ENCODE results near the gene ZNF516. TPM values are rescaled to one million over a fixed set of nuclear protein-coding genes. Genes with fewer than 3 reads are reported as not detected.

The ZNF516 gene
- polyA plus RNA-seq, 10 donors = 31.1 to 52.7 (median 39.9) TPM

DNA sequence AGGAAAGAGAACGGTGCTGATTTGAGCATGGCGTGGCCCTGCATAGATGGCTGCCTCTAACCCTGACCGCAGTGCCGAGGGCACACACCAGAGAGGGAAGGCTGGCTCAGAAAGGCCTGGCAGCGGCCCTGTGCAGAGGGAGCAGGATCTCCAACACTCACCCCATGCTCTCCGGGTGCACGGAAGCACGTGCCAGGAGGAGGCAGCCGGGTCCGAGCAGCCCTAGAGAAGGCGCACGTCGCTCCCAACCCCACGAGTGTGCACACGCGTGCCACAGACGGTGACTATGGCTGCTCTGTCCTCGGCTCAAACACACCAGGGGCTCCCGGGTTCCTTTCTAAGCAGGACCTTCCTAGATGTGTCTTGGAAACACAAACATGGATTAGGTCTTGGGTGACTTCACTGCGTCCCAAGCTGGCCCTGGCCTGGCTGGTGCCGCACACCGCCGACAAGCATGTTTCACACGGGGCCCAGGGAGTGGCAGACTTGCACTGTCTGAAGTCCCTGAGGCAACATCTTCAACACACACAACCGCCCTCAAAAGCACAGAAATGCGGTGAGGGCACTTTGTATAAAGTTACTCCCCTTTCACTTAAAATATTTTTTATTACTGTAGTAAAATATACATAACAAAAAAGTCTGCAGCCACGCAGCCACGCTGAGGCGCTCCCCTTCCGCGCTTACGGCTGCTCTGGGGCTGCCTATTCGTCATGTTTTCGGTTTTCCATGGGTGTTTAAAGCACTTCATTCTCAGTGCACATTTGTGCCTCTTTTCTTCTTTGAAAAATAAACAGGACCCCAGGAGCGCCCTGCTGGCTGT, 110.0 kb downstream of the ZNF516 start:
- no peak for DNase-seq

DNA sequence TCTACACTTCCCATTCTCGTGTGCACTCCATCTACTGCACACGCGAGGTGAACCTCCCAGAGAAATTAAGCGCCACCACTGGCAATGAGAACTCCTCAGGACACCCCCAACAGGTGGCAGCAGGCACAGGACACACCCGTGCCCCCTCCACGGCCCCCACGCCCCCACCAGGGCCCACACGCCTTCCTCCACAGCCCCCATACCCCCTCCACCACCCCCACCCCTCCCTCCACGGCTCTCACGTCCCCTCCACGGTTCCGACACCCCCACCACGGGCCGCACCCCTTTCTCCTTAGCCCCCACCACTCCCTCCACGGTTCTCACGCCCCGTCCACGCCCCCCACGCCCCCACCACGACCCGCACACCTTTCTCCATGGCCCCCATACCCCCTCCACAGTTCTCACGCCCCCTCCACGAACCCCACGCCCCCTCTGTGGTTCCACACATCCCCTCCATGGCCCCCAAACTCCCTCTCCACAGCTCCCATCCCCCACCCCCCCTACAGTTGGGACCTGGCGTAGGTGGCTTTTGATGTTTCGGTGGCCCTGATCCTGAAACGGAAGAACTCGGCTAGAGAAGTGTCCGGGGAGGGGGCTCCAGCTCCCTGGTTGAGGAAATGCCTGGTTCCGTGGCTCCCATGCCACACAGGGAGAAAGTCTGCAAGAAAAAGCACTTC, 110.8 kb downstream of the ZNF516 start:
- DNase-seq = no peak

GRCh38 chr18:76383636-76384035, 111.4 kb downstream of the ZNF516 start:
- DNase-seq = no peak

DNA sequence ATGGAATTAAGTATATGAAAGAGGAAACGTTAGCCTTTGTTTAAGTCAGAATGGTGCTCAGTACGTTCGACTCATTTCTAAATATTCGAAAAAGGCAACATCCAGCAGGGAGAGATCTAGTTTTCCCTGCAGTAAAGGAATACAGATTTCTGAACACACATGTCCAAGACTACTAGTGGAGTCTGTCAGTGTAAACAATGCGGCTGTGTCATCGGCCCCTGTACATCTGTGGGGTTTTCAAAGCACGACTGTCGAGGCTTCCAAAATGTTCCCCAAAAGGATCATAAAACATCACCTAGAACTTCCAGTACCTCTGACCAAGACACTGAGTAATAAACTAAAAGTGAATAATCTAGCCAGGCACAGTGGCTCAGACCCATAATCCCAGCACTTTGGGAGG, 112.8 kb downstream of the ZNF516 start:
- peak in 1 of 3 donors; percentile 65 for DNase-seq

DNA sequence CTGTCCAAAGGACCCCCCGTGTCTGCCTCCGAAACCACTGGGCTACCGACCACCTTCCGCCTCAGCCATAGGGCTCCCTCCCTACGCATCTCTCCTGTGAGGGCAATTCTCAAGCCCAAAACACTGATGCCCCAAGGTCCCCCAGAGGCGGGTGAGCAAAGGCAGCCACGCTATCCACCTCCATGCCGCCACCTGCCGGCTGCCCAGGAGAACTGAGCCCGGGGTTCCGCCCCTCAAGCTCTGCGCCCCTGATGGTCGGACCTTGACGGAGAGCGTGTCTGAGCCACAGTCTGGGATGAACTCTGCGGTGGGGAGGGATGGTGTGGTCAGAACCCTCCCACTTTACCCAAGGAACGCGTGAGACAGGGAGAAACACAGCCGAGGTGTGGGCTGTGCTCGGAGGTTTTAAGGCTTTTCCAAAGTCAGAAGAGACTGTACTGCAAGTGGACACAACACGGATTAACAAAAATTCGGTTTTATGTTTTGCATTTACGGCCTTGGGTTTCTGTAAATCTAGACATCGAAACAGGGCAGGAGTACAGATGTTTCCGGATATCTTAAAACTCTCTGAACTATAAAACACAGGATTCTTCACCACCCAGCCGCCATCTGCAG, 114.1 kb downstream of the ZNF516 start:
- DNase-seq = no peak

DNA sequence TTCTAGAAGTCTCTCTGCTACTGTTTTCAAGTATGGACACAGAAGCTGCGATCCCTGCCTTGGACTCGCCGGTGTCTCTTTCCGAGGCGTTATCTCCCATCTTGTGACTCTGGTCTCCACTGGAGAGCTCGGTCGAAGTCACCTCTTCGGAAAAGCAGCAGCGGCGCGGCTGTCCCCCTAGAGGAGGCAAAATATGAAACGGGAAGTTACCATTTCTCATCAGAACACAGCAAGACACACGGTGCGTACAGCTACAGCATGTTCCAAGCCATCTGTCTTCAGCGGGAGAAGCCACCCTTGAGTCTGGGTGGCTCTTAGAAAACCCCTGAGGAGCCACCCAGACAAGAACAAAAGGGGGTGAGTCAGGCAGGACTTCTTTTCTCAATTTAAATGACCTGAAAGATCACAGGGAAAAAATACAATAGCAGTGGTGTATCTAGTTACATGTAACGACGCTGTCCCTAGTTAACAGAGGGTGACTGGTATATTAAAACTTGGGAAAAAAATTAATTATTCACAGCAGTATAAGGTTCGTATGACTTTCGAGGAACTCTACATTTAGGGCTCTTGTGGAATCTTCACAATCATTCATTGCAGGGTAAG, 114.8 kb downstream of the ZNF516 start:
- no peak for DNase-seq

DNA sequence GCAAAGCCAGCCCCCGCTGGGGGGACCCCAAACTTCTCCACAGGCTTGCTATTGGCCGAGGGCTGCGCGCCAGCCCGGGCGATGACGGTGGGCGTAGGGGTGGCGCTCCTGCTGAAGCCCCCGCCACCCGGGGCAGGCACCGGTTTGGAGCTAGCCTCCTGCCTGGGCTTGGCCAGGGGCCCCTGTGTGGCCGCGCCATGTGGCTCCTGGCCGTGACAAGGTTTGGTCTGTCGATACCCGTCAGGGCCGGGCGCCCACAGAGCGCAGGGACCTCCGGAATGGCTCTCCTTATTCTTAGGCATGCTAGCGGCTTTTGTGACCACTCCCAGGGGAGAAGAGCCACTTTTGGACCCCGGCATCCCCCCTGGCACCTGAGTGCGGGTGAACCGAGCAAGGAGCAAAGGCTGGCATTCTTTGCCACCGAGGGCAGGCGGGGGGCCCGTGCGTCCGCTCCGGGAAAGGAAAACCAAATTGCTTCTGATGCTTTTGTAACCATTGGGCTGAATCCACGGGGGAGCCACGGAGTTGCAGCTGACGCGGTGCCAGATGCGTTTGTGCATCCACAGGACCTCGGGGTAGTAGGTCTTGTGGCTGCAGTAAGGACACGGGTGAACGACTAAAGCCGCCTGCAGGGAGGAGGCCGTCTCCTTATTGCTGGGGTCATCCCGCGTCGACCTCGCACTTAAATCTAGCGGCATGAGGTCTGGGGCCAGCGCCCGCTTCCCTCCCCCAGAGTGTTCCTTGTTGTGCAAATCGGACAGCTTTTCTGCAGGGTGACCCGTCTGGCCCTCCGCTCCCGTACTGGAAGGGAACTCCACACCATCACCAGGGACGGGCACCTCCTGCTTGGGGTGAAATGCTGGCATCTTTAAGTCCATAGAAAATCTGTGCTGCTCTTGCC, 115.6 kb downstream of the ZNF516 start:
- no peak for DNase-seq

DNA sequence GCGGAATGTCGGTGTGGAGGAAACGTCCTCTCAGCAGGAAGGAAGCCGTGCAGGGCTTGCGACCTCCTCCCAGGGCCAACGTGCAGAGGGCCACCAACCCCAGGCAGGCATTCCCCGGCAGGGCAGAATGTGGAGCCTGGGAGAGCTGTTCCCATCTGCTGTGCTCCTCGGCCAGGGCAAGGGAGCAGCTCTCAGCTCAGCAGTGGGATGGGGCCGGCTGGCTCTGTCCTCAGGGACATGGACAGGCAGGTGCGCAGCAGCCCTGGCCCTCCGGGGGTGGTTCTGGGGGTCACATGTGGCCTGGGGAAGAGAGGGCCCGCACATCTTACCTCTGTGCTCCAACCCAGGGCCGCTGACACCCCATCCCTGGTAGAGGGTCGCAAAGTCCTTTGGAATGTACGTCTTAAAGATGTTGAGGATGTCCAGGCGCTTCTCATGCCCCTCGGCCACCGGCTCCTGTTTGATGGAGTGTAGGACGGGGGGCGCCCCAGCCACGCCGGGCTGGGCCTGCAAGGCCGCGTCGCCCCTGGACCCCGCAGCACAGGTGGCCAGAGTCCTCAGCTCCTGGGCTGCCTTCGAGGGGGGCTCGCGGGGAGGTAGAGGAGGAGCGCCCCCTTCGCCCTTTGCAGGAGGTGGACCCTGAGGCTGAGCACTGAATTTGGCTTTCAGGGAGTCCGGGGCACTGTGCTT, 116.4 kb downstream of the ZNF516 start:
- no peak for DNase-seq

GRCh38 chr18:76377359-76377756, 117.7 kb downstream of the ZNF516 start:
- no peak for DNase-seq

GRCh38 chr18:76376668-76377358, 118.2 kb downstream of the ZNF516 start:
- no peak for DNase-seq

GRCh38 chr18:76376225-76376624, 118.8 kb downstream of the ZNF516 start:
- DNase-seq = no peak

DNA sequence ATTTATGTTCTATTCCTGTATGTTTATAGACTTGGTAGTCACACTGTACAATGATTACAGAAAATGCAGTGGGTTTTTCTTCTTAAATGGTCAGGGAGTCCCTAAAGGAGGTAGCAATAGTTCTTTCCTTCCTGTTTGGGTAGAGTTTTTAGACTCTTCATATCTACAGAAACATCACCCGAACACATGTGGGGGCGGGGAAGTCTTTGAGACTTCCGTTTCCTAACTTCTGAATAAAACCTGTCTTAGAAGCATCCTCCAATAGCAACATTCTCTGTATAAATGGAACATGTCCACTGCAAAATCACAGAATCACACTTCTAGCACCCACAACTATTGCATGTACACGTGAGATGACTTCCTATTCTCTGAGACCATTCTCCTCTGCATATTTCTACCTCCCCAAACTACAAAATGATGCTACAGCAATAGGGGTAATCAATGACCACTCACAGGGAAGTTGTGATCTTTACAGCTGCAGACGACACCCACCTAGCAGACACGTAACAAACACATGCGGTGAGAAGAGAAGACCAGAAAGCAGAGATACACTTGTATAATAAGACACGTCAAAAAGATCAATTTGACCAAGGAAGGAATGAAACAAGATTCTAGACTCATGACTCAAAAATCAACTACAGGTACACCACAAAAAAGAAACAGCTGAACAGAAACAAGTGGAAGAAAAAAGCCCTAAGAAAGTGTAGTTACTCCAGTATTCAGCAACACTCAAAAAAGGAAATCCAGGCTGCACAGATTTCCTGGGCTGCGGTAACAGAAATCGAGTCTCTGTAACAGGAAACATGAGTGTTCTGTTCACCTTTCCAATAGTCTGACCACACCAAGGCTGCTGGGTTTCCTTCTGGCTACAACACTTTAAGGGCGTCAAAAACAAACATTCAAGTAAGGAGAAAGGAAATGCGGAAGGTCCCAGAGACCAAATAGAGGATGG, 120.4 kb downstream of the ZNF516 start:
- no peak for DNase-seq

DNA sequence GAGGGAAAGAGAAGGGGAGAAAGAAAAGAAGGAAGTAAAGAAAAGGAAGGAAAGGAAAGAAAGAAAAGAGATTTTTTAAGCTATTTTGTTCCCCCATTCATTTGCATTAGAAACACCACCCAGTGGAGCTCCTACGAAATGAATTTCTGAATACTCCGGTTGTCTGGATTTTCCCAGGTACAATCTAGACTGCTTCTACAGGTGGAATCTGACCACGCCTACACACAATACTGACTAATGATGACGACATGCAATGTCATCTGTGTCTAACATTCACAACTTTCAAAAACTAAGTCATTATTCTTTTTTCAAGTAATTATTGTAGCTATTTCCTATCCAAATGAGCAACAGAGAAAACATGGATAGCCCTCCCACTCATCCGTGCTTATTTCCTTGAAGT, 121.7 kb downstream of the ZNF516 start:
- DNase-seq = no peak

DNA sequence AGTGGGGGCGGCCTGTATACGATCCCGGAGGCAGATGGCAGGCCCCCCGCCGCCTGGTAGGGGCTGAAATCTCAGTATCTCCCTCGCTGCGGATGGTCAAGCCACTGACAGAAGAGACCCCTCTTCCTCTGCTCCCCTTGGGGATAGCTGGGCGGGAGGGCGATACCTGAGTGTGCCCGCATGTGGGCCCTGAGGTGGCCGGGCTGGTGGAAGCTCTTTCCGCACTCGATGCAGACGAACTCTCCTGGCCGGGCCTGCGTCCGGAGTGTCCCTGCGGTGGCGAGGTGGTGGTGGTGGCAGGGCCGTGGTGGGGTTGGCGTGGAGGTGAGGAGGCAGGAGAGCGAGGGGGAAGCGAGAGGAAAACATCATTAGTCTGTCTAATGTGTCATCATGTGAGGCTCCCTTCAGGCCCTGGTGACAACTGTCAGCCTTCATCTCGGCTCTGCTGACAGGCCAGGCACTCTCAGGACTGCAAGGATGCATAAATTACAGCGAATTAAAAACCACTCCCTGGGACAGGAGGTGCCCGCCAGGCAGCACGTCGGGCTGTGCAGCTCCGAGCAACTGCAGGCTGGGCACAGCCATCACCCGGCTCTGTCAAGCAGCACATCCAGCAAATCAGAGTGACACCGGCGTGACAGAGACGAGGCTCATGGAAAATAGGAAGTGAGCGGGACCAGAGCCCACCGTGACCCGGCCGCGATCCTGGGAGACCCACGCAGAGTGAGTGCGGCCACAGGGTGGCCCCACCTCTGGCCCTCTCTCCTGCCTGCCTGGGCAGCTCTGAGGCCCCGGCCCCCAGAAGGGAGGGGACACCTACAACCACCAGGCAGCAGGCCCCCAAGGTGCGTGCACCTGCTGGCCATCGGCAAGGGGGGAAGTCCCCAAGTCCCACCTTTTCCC, 123.5 kb downstream of the ZNF516 start:
- no peak for DNase-seq

DNA sequence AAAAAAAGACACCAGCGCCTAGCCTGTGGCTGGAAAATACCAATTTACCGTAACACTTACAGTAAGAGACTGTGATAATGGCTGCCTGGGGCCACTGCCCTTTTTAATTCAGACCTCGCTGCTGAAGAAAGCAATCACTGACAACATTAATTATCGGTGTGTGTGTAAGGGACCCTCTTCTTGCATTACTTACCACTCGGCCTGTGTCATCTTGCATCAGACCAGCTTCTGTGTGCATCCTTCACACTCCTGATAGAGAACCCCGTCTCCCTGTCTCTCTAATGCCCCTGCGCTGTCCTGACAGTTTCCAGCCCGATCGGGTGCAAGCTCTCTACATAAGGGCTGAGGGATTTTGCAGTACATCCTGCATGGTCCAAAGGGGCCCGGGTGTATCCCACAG, 124.4 kb downstream of the ZNF516 start:
- DNase-seq = no peak

GRCh38 chr18:76370201-76370600, 124.8 kb downstream of the ZNF516 start:
- DNase-seq = no peak

DNA sequence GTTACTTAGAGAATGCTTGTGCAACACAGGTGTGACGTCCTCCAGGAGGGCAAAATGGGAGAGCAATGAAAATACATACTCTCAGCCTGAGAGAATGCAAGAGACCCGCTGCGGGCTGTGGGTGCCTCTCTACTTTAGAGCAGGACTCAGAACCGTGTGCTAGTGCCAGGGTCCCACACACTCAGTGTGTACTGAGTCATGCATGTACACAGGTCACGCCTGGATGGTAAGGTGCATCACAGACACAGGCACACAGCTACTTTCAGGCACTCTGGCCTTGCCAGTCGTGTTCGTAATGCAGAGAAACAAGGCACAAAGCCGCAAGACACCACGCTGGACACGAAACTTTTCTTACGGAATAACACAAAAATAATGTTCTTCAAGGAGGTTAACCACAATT, 125.3 kb downstream of the ZNF516 start:
- no peak for DNase-seq

- no peak for DNase-seq
Measured at GRCh38 chr18:76368976-76369375, 126.1 kb downstream of the ZNF516 start.

Measured in muscle of back (tissue), 11 donors.